Activated CD4-positive, CD25-positive, alpha-beta regulatory T cell treated with anti-CD3 and anti-CD28 coated beads, Interleukin-2, amount 50 U/mL, for 72 hours (primary cell): ENCODE data around the gene TIMP2.
A peak's percentile ranks its signal among the peaks of the same experiment; 100 is the strongest.
"Not testable (repeated sequence)": the region's sequence is repeated elsewhere in the genome, so short reads cannot be mapped to it uniquely, and the experiment has no call there.

Source experiments
- DNase-seq: peaks from one replicate; pipeline ENCODE4 v3.0.0; 2021

TIMP2 gene

GRCh38 chr17:78925662-78926555, 722 bp upstream of the TIMP2 start:
- DNase-seq = no peak

- no peak for DNase-seq
Measured at GRCh38 chr17:78924481-78925151, 571 bp downstream of the TIMP2 start.

GRCh38 chr17:78923660-78924453, 1.3 kb downstream of the TIMP2 start:
- peak; percentile 58 for DNase-seq

- no peak for DNase-seq
Measured at GRCh38 chr17:78922816-78923498, 2.2 kb downstream of the TIMP2 start.

GRCh38 chr17:78921437-78921971, 3.7 kb downstream of the TIMP2 start:
- DNase-seq = no peak

- DNase-seq = no peak
Measured at GRCh38 chr17:78920528-78920927, 4.7 kb downstream of the TIMP2 start.

GRCh38 chr17:78919861-78920450, 5.2 kb downstream of the TIMP2 start:
- no peak for DNase-seq

- no peak for DNase-seq
Measured at GRCh38 chr17:78918979-78919378, 6.2 kb downstream of the TIMP2 start.

- DNase-seq = no peak
Measured at GRCh38 chr17:78917451-78918275, 7.5 kb downstream of the TIMP2 start.

GRCh38 chr17:78915872-78916632, 9.1 kb downstream of the TIMP2 start:
- no peak for DNase-seq

GRCh38 chr17:78913115-78913514, 12.1 kb downstream of the TIMP2 start:
- no peak for DNase-seq

GRCh38 chr17:78912082-78912481, 13.1 kb downstream of the TIMP2 start:
- no peak for DNase-seq

- DNase-seq = not testable (repeated sequence)
Measured at GRCh38 chr17:78911543-78911942, 13.6 kb downstream of the TIMP2 start.

GRCh38 chr17:78910497-78911284, 14.5 kb downstream of the TIMP2 start:
- no peak for DNase-seq

- DNase-seq = no peak
Measured at GRCh38 chr17:78908426-78908825, 16.8 kb downstream of the TIMP2 start.

- DNase-seq = no peak
Measured at GRCh38 chr17:78905541-78905940, 19.6 kb downstream of the TIMP2 start.

GRCh38 chr17:78905116-78905515, 20.1 kb downstream of the TIMP2 start:
- no peak for DNase-seq

- no peak for DNase-seq
Measured at GRCh38 chr17:78904371-78904770, 20.8 kb downstream of the TIMP2 start.

GRCh38 chr17:78903101-78903779, 21.9 kb downstream of the TIMP2 start, which contains the start of gene CEP295NL:
CEP295NL (minus strand) TSS chr17:78903201; CDS start chr17:78901828, 1,373 bp downstream.
- DNase-seq = no peak
